ENCODE results near the gene SNRPB. TPM values are rescaled to one million over a fixed set of nuclear protein-coding genes. Genes with fewer than 3 reads are reported as not detected.

Gene SNRPB
- total and polyA plus RNA-seq, 2 of the 13 experiments (the other 11 are each of a cell fraction or from before 2014, with no cell fraction given), result 473 to 844 TPM

DNA sequence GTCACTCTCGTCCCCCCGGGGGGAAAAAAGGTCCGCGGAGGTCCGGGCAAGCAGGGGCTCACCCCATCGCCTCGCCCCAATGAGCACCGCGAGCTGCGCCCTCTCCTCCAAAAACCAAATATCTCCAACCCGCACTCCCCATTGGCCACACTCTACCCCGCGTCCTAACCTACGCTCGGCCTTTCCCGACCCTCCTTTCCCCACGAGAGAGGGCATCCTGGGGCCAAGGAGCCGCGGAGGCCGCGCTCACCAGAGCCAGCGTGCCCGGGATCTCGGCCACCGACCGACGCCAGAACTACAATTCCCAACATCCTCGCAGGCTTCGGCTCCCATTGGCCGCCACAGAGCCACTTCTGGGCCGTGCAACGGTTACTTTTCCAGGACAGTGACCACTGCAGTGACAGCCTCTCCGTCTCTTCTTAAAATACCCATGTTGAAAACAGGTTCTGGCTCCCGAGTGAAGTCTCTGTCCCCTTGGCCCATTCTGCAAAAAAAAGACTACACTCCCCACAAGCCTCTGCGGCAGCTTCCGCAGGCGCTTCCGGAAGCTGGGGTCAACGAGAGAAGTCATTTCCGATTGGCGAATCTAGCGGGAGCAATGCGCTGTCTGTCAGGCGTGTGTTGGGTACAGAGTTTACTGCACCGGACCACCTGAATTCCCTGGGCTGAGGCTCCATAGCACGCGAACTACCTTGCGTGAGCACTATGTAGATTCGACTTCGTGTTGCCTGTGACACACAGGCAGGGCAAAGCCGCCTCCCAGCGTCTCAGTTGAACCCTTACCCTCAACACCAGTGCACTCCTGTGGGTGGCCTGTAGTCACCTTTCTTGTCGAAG, 38.3 kb upstream of the SNRPB start, which contains the start of gene ZNF343 (continued):
- TF ChIP-seq, protein P1, sequence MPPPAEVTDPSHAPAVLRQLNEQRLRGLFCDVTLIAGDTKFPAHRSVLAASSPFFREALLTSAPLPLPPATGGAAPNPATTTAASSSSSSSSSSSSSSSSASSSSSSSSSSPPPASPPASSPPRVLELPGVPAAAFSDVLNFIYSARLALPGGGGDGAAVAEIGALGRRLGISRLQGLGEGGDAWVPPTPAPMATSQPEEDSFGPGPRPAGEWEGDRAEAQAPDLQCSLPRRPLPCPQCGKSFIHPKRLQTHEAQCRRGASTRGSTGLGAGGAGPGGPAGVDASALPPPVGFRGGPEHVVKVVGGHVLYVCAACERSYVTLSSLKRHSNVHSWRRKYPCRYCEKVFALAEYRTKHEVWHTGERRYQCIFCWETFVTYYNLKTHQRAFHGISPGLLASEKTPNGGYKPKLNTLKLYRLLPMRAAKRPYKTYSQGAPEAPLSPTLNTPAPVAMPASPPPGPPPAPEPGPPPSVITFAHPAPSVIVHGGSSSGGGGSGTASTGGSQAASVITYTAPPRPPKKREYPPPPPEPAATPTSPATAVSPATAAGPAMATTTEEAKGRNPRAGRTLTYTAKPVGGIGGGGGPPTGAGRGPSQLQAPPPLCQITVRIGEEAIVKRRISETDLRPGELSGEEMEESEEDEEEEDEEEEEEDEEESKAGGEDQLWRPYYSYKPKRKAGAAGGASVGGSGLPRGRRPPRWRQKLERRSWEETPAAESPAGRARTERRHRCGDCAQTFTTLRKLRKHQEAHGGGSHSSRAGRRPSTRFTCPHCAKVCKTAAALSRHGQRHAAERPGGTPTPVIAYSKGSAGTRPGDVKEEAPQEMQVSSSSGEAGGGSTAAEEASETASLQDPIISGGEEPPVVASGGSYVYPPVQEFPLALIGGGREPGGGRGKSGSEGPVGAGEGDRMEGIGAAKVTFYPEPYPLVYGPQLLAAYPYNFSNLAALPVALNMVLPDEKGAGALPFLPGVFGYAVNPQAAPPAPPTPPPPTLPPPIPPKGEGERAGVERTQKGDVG (CRISPR knock-in tag; IDR thresholded peaks at IDR 0.05; ENCODE audit: borderline replicate concordance), result peak; percentile 30; the same call in 1 of the 2 replicates
- TF ChIP-seq, protein P2, sequence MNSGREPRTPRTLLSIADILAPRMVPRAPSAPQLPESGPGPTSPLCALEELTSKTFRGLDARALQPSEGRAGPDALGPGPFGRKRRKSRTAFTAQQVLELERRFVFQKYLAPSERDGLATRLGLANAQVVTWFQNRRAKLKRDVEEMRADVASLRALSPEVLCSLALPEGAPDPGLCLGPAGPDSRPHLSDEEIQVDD (CRISPR knock-in tag; IDR thresholded peaks at IDR 0.05; ENCODE audit: borderline replicate concordance), result peak; percentile 75; the same call in 1 of the 2 replicates
- TF ChIP-seq ZSCAN21 (CRISPR knock-in tag; IDR thresholded peaks at IDR 0.05; ENCODE audit: borderline replicate concordance), result peak; percentile 43
- TF ChIP-seq, protein P3, sequence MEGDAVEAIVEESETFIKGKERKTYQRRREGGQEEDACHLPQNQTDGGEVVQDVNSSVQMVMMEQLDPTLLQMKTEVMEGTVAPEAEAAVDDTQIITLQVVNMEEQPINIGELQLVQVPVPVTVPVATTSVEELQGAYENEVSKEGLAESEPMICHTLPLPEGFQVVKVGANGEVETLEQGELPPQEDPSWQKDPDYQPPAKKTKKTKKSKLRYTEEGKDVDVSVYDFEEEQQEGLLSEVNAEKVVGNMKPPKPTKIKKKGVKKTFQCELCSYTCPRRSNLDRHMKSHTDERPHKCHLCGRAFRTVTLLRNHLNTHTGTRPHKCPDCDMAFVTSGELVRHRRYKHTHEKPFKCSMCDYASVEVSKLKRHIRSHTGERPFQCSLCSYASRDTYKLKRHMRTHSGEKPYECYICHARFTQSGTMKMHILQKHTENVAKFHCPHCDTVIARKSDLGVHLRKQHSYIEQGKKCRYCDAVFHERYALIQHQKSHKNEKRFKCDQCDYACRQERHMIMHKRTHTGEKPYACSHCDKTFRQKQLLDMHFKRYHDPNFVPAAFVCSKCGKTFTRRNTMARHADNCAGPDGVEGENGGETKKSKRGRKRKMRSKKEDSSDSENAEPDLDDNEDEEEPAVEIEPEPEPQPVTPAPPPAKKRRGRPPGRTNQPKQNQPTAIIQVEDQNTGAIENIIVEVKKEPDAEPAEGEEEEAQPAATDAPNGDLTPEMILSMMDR (CRISPR knock-in tag; IDR thresholded peaks at IDR 0.05), result peak; percentile 44
- TF ChIP-seq ZNF777 (CRISPR knock-in tag; IDR thresholded peaks at IDR 0.05), result peak; percentile 42; the same call in 1 of the 2 replicates
- TF ChIP-seq ZNF558 (CRISPR knock-in tag; IDR thresholded peaks at IDR 0.05; ENCODE audit: borderline replicate concordance), result peak; percentile 84; the same call in 1 of the 2 replicates
- 0 out of 2 replicates have a peak, but pooled peaks have one; percentile 12 for TF ChIP-seq KAT2B (IDR thresholded peaks at IDR 0.05; ENCODE audit: borderline replicate concordance, low read depth, low read length)
- TF ChIP-seq NFKBIZ (CRISPR knock-in tag; IDR thresholded peaks at IDR 0.05), result no peak
- no peak for TF ChIP-seq MATR3 (CRISPR knock-in tag; IDR thresholded peaks at IDR 0.05)
- TF ChIP-seq, protein P4, sequence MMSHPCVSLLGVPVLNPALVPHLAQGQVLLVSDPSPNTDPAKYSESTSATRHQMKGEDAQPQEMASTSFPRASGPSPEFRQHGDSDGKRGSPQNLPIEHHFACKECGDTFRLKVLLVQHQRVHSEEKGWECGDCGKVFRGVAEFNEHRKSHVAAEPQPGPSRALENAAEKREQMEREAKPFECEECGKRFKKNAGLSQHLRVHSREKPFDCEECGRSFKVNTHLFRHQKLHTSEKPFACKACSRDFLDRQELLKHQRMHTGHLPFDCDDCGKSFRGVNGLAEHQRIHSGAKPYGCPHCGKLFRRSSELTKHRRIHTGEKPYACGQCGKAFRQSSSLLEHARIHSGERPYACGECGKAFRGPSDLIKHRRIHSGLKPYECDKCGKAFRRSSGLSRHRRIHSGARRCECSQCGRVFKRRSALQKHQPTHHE (CRISPR knock-in tag; IDR thresholded peaks at IDR 0.05; ENCODE audit: borderline replicate concordance), result 0 out of 2 replicates have a peak, but pooled peaks have one; percentile 73
- TF ChIP-seq, protein P5, sequence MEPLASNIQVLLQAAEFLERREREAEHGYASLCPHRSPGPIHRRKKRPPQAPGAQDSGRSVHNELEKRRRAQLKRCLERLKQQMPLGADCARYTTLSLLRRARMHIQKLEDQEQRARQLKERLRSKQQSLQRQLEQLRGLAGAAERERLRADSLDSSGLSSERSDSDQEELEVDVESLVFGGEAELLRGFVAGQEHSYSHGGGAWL (CRISPR knock-in tag; IDR thresholded peaks at IDR 0.05), result no peak; the same call in 1 of the 2 replicates
- TF ChIP-seq, protein P6, sequence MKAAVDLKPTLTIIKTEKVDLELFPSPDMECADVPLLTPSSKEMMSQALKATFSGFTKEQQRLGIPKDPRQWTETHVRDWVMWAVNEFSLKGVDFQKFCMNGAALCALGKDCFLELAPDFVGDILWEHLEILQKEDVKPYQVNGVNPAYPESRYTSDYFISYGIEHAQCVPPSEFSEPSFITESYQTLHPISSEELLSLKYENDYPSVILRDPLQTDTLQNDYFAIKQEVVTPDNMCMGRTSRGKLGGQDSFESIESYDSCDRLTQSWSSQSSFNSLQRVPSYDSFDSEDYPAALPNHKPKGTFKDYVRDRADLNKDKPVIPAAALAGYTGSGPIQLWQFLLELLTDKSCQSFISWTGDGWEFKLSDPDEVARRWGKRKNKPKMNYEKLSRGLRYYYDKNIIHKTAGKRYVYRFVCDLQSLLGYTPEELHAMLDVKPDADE (CRISPR knock-in tag; IDR thresholded peaks at IDR 0.05), result no peak
- no peak for TF ChIP-seq ZNF382 (CRISPR knock-in tag; IDR thresholded peaks at IDR 0.05; ENCODE audit: borderline replicate concordance)
- TF ChIP-seq TMF1 (CRISPR knock-in tag; IDR thresholded peaks at IDR 0.05; ENCODE audit: low read depth), result peak; percentile 96; the same call in 1 of the 2 replicates
- TF ChIP-seq KDM2A (CRISPR knock-in tag; IDR thresholded peaks at IDR 0.05; ENCODE audit: borderline replicate concordance, low read depth), result peak; percentile 84; the same call in 1 of the 2 replicates
- TF ChIP-seq HNRNPUL1 (IDR thresholded peaks at IDR 0.05; ENCODE audit: low read depth, low read length), result no peak
- 0 out of 2 replicates have a peak, but pooled peaks have one; percentile 38 for TF ChIP-seq ZNF674 (CRISPR knock-in tag; IDR thresholded peaks at IDR 0.05; ENCODE audit: low read depth)
- TF ChIP-seq ZNF234 (CRISPR knock-in tag; conservative IDR thresholded peaks at IDR 0.05), result peak; percentile 88; the same call in 1 of the 2 replicates
- no peak for TF ChIP-seq ZNF562 (CRISPR knock-in tag; IDR thresholded peaks at IDR 0.05; ENCODE audit: borderline replicate concordance)
